HL-60 (cell line): ENCODE results near the gene GLRA1.

Experiments
- DNase-seq, 2 experiments: peaks; one replicate each; pipeline ENCODE4 v3.0.0-alpha.2; 2010 to 2020; ENCODE audit warnings: low read depth in 1 of 2, low spot score in 1 of 2
- H3K27ac ChIP-seq: fragments of 250-450 bp; sonication (Bioruptor Pico); replicated peaks from 2 replicates; pipeline ENCODE4 v1.5.1; 2020; ENCODE audit warnings: mild to moderate bottlenecking, moderate library complexity
- H3K27me3 ChIP-seq: fragments of 250-450 bp; sonication (Bioruptor Pico); 2 replicates; pipeline ENCODE4 v1.5.1; 2021; ENCODE audit warnings: mild to moderate bottlenecking, moderate library complexity; ENCODE audit not compliant: insufficient read depth, poor library complexity, severe bottlenecking
- H3K4me3 ChIP-seq: replicated peaks from 2 replicates; pipeline ENCODE4 v1.5.1; 2011; ENCODE audit warnings: mild to moderate bottlenecking, control low read depth, low read length; ENCODE audit not compliant: insufficient read depth
- GABPA ChIP-seq: IDR thresholded peaks from 2 replicates; pipeline ENCODE4 v1.6.1; 2012; ENCODE audit warnings: low read depth
- POLR2AphosphoS5 ChIP-seq: IDR thresholded peaks from 2 replicates; pipeline ENCODE4 v1.6.1; 2012; ENCODE audit warnings: low read depth
- SPI1 ChIP-seq: IDR thresholded peaks from 2 replicates; pipeline ENCODE4 v1.6.1; 2012; ENCODE audit warnings: low read depth, mild to moderate bottlenecking, borderline replicate concordance
- TF ChIP-seq, protein P1 (sequence below): IDR thresholded peaks from 2 replicates; pipeline ENCODE4 v1.6.1; 2012; ENCODE audit warnings: low read depth; ENCODE audit not compliant: insufficient replicate concordance
- TF ChIP-seq, protein P2 (sequence below): IDR thresholded peaks from one replicate; pipeline ENCODE4 v1.5.1; 2011; ENCODE audit warnings: low read length, control low read depth, inconsistent platforms; ENCODE audit not compliant: insufficient read depth

The GLRA1 gene

GRCh38 chr5:151935135-151935695 lies 10.6 kb upstream of the GLRA1 start:
- no peak for DNase-seq
- H3K27me3 ChIP-seq: peaks cover 4% of the 10 kb centered on the region
- no peak overlapping the region for H3K4me3 ChIP-seq
- TF ChIP-seq SPI1 (no peak), GABPA (no peak), POLR2AphosphoS5 (no peak)
- TF ChIP-seq, protein P1, sequence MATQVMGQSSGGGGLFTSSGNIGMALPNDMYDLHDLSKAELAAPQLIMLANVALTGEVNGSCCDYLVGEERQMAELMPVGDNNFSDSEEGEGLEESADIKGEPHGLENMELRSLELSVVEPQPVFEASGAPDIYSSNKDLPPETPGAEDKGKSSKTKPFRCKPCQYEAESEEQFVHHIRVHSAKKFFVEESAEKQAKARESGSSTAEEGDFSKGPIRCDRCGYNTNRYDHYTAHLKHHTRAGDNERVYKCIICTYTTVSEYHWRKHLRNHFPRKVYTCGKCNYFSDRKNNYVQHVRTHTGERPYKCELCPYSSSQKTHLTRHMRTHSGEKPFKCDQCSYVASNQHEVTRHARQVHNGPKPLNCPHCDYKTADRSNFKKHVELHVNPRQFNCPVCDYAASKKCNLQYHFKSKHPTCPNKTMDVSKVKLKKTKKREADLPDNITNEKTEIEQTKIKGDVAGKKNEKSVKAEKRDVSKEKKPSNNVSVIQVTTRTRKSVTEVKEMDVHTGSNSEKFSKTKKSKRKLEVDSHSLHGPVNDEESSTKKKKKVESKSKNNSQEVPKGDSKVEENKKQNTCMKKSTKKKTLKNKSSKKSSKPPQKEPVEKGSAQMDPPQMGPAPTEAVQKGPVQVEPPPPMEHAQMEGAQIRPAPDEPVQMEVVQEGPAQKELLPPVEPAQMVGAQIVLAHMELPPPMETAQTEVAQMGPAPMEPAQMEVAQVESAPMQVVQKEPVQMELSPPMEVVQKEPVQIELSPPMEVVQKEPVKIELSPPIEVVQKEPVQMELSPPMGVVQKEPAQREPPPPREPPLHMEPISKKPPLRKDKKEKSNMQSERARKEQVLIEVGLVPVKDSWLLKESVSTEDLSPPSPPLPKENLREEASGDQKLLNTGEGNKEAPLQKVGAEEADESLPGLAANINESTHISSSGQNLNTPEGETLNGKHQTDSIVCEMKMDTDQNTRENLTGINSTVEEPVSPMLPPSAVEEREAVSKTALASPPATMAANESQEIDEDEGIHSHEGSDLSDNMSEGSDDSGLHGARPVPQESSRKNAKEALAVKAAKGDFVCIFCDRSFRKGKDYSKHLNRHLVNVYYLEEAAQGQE: no peak
- TF ChIP-seq, protein P2, sequence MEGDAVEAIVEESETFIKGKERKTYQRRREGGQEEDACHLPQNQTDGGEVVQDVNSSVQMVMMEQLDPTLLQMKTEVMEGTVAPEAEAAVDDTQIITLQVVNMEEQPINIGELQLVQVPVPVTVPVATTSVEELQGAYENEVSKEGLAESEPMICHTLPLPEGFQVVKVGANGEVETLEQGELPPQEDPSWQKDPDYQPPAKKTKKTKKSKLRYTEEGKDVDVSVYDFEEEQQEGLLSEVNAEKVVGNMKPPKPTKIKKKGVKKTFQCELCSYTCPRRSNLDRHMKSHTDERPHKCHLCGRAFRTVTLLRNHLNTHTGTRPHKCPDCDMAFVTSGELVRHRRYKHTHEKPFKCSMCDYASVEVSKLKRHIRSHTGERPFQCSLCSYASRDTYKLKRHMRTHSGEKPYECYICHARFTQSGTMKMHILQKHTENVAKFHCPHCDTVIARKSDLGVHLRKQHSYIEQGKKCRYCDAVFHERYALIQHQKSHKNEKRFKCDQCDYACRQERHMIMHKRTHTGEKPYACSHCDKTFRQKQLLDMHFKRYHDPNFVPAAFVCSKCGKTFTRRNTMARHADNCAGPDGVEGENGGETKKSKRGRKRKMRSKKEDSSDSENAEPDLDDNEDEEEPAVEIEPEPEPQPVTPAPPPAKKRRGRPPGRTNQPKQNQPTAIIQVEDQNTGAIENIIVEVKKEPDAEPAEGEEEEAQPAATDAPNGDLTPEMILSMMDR: no peak
- no peak overlapping the region for H3K27ac ChIP-seq

- TF ChIP-seq POLR2AphosphoS5: no peak
- TF ChIP-seq, protein P1: no peak
- TF ChIP-seq, protein P2: no peak
- TF ChIP-seq SPI1: no peak
- TF ChIP-seq GABPA: no peak
- Histone ChIP-seq H3K27me3 (no peaks in the 10 kb centered on the region), H3K27ac (no peak overlapping the region), H3K4me3 (no peak overlapping the region)
- no peak for DNase-seq
Measured at GRCh38 chr5:151931260-151931659, 6.6 kb upstream of the GLRA1 start.

- Histone ChIP-seq H3K4me3 (no peak overlapping the region), H3K27me3 (no peaks in the 10 kb centered on the region), H3K27ac (no peak overlapping the region)
- no peak for DNase-seq
- no peak for TF ChIP-seq GABPA
- TF ChIP-seq, protein P1: no peak
- no peak for TF ChIP-seq SPI1
- TF ChIP-seq, protein P2: no peak
- TF ChIP-seq POLR2AphosphoS5: no peak
Measured at GRCh38 chr5:151926188-151926587, 1.5 kb upstream of the GLRA1 start.
